ENCODE results near the gene NCKAP1. TPM values are rescaled to one million over a fixed set of nuclear protein-coding genes. Genes with fewer than 3 reads are reported as not detected.

Gene NCKAP1
- total and polyA plus RNA-seq, 8 donors: 16.9 to 75.6 (median 42.8) TPM

- intact Hi-C loops (cut with DNase I): no loop called here
- Histone ChIP-seq H3K4me1 (peaks cover 25 to 40% (median 36%) of the 10 kb centered on the region in 3 donors), H3K27me3 (no peaks in the 10 kb centered on the region), H3K27ac (peak overlapping the region; percentile 92 to 99 (median 97)), H3K4me3 (peak overlapping the region; percentile 64 to 82 (median 76)), H3K36me3 (no peaks in the 10 kb centered on the region), H3K9me3 (no peaks in the 10 kb centered on the region)
- WGBS, 2 donors: 0% methylated on average over 54 to 91 of the region's 91 CpGs
- ATAC-seq (peak; percentile 46 to 74 (median 62)), DNase-seq (peak in 4 of 6 donors; percentile 40 to 82 (median 70)), FAIRE-seq (no peak)
- TF ChIP-seq CTCF (IDR thresholded peaks at IDR 0.05): no peak
Observed at GRCh38 chr2:183037553-183038340, 510 bp downstream of the NCKAP1 start.

GRCh38 chr2:183037074-183037552, 1.1 kb downstream of the NCKAP1 start:
- peak; percentile 31 to 60 (median 36) for ATAC-seq
- DNase-seq: no peak
- H3K9me3 ChIP-seq: no peaks in the 10 kb centered on the region
- WGBS, 2 donors: 1 to 5% methylated on average over 4 of the region's 4 CpGs
- no peaks in the 10 kb centered on the region for H3K36me3 ChIP-seq
- H3K27me3 ChIP-seq: no peaks in the 10 kb centered on the region
- intact Hi-C loops (cut with DNase I): no loop called here
- TF ChIP-seq CTCF (IDR thresholded peaks at IDR 0.05): no peak
- FAIRE-seq: peak; percentile 20
- peak overlapping the region; percentile 64 to 82 (median 76) for H3K4me3 ChIP-seq
- peaks cover 25 to 46% (median 40%) of the 10 kb centered on the region in 3 donors for H3K4me1 ChIP-seq
- peak overlapping the region; percentile 92 to 99 (median 97) for H3K27ac ChIP-seq

- Histone ChIP-seq H3K36me3 (no peaks in the 10 kb centered on the region), H3K4me1 (peaks cover 25 to 55% (median 50%) of the 10 kb centered on the region in 3 donors), H3K27me3 (no peaks in the 10 kb centered on the region), H3K9me3 (no peaks in the 10 kb centered on the region), H3K4me3 (peak overlapping the region in 2 of 4 donors; percentile 64 to 82), H3K27ac (peak overlapping the region in 2 of 4 donors; percentile 99)
- intact Hi-C loops (cut with DNase I): no loop called here
- WGBS, 2 donors: 7 to 13% methylated on average over 2 of the region's 2 CpGs
- ATAC-seq: no peak
- TF ChIP-seq CTCF (IDR thresholded peaks at IDR 0.05): no peak
- FAIRE-seq: no peak
- DNase-seq: no peak
Observed at GRCh38 chr2:183035954-183036669, 2.1 kb downstream of the NCKAP1 start.

GRCh38 chr2:183035298-183035953, 2.8 kb downstream of the NCKAP1 start:
- H3K4me1 ChIP-seq: peaks cover 25 to 62% (median 54%) of the 10 kb centered on the region in 3 donors
- H3K27me3 ChIP-seq: no peaks in the 10 kb centered on the region
- FAIRE-seq: peak; percentile 57
- peak overlapping the region in 2 of 4 donors; percentile 64 to 82 for H3K4me3 ChIP-seq
- H3K9me3 ChIP-seq: no peaks in the 10 kb centered on the region
- DNase-seq: no peak
- ATAC-seq: no peak
- TF ChIP-seq CTCF (IDR thresholded peaks at IDR 0.05): no peak
- no peaks in the 10 kb centered on the region for H3K36me3 ChIP-seq
- H3K27ac ChIP-seq: peak overlapping the region in 2 of 4 donors; percentile 99
- 40 to 45% methylated on average over 2 of the region's 2 CpGs for WGBS, 2 donors
- intact Hi-C loops (cut with DNase I): no loop called here
